Measurements from ENCODE around the gene CXCR6.

- no peak for TF ChIP-seq CTCF (IDR thresholded peaks at IDR 0.05)
- TF ChIP-seq POLR2A (IDR thresholded peaks at IDR 0.05): no peak
- no peak for TF ChIP-seq POLR2AphosphoS5 (IDR thresholded peaks at IDR 0.05)
These were observed 37.1 kb downstream of the CXCR6 start for GRCh38 chr3:45980229-45980813.
